NCI-H524 treated with DMSO at 0.1 percent for 48 hours (cell line): ENCODE data around the gene TMA7B.

Source experiments
- DNase-seq: peaks from one replicate; lab custom pipeline; 2025; lab: John Stamatoyannopoulos, UW

TMA7B gene

GRCh38 chr22:39959640-39960447, at the start of gene TMA7B:
Gene TMA7B (plus strand): TSS chr22:39960397. CDS start chr22:39964375, 3,978 bp downstream.
- no peak for DNase-seq

GRCh38 chr22:39910876-39911613, 49.2 kb upstream of the TMA7B start:
- no peak for DNase-seq

GRCh38 chr22:39913321-39913720, 46.9 kb upstream of the TMA7B start:
- DNase-seq: no peak

GRCh38 chr22:39913886-39914285, 46.3 kb upstream of the TMA7B start:
- no peak for DNase-seq

- DNase-seq: no peak
Measured at GRCh38 chr22:39914584-39914983, 45.6 kb upstream of the TMA7B start.

- no peak for DNase-seq
Measured at GRCh38 chr22:39915295-39915726, 44.9 kb upstream of the TMA7B start.

GRCh38 chr22:39916496-39916895, 43.7 kb upstream of the TMA7B start:
- no peak for DNase-seq

- no peak for DNase-seq
Measured at GRCh38 chr22:39917197-39917643, 43.0 kb upstream of the TMA7B start.

GRCh38 chr22:39917776-39918495, 42.3 kb upstream of the TMA7B start:
- no peak for DNase-seq

- DNase-seq: no peak
Measured at GRCh38 chr22:39920134-39920743, 40.0 kb upstream of the TMA7B start.

GRCh38 chr22:39923696-39924095, 36.5 kb upstream of the TMA7B start:
- DNase-seq: no peak

GRCh38 chr22:39924286-39924685, 35.9 kb upstream of the TMA7B start:
- DNase-seq: no peak

GRCh38 chr22:39925273-39925672, 34.9 kb upstream of the TMA7B start:
- no peak for DNase-seq

- no peak for DNase-seq
Measured at GRCh38 chr22:39925909-39926679, 34.1 kb upstream of the TMA7B start.

- DNase-seq: no peak
Measured at GRCh38 chr22:39926753-39927152, 33.4 kb upstream of the TMA7B start.

- DNase-seq: no peak
Measured at GRCh38 chr22:39927544-39927943, 32.7 kb upstream of the TMA7B start.

GRCh38 chr22:39928536-39929520, 31.4 kb upstream of the TMA7B start:
- no peak for DNase-seq

- DNase-seq: no peak
Measured at GRCh38 chr22:39931251-39931650, 28.9 kb upstream of the TMA7B start.

- DNase-seq: no peak
Measured at GRCh38 chr22:39932166-39932565, 28.0 kb upstream of the TMA7B start.
